OCI-LY1 (cell line): ENCODE data around the gene DIDO1.

Experiments used
- H2AFZ ChIP-seq: fragments of 200-600 bp; sonication (generic), shearing (Covaris generic); 2 replicates; pipeline ENCODE4 v1.6.0; 2014; ENCODE audit warnings: antibody characterized with exemption, mild to moderate bottlenecking, low read length
- H3F3A ChIP-seq: fragments of 200-600 bp; sonication (generic), shearing (Covaris generic); 2 replicates; pipeline ENCODE4 v1.6.0; 2014; ENCODE audit warnings: mild to moderate bottlenecking, antibody characterized with exemption, low read length, moderate library complexity; ENCODE audit not compliant: insufficient read depth
- H3K27ac ChIP-seq: fragments of 200-600 bp; sonication (generic); 2 replicates; pipeline ENCODE4 v1.5.1; 2014; ENCODE audit warnings: low read length, mixed run types, mild to moderate bottlenecking, low read depth; ENCODE audit not compliant: poor library complexity, severe bottlenecking
- H3K27me3 ChIP-seq: fragments of 200-600 bp; sonication (generic); 2 replicates; pipeline ENCODE4 v1.6.0; 2014; ENCODE audit warnings: antibody characterized with exemption, mild to moderate bottlenecking, low read length, moderate library complexity; ENCODE audit not compliant: insufficient read depth
- H3K36me3 ChIP-seq: fragments of 200-600 bp; sonication (generic); 2 replicates; pipeline ENCODE4 v1.6.1; 2014; ENCODE audit warnings: mild to moderate bottlenecking, antibody characterized with exemption, low read length, moderate library complexity, mixed read lengths; ENCODE audit not compliant: insufficient read depth
- H3K4me1 ChIP-seq: fragments of 200-600 bp; sonication (generic); 2 replicates; pipeline ENCODE4 v1.5.1; 2014; ENCODE audit warnings: mild to moderate bottlenecking, low read length, moderate library complexity; ENCODE audit not compliant: insufficient read depth, severe bottlenecking
- H3K4me2 ChIP-seq: fragments of 200-600 bp; sonication (generic), shearing (Covaris generic); 2 replicates; pipeline ENCODE4 v1.6.1; 2014; ENCODE audit warnings: low read length
- H3K4me3 ChIP-seq: fragments of 200-600 bp; sonication (generic); 2 replicates; pipeline ENCODE4 v1.5.1; 2014; ENCODE audit warnings: low read length, low read depth, mild to moderate bottlenecking, mixed read lengths; ENCODE audit not compliant: poor library complexity, severe bottlenecking
- H3K79me2 ChIP-seq: fragments of 200-600 bp; shearing (Covaris generic); 2 replicates; pipeline ENCODE4 v1.6.1; 2016; ENCODE audit warnings: mixed run types, low read length, mixed read lengths; ENCODE audit not compliant: insufficient read depth
- H3K9ac ChIP-seq: fragments of 200-600 bp; sonication (generic), shearing (Covaris generic); 2 replicates; pipeline ENCODE4 v1.6.1; 2014; ENCODE audit warnings: mild to moderate bottlenecking, low read length, mixed read lengths
- H3K9me2 ChIP-seq: fragments of 200-600 bp; sonication (generic), shearing (Covaris generic); 2 replicates; pipeline ENCODE4 v1.6.1; 2014; ENCODE audit warnings: low read depth, mild to moderate bottlenecking, low read length, mixed read lengths
- H3K9me3 ChIP-seq: fragments of 200-600 bp; shearing (Covaris generic); 2 replicates; pipeline ENCODE4 v1.6.1; 2014; ENCODE audit warnings: low read length, mixed read lengths
- H4K20me1 ChIP-seq: fragments of 200-600 bp; sonication (generic), shearing (Covaris generic); 2 replicates; pipeline ENCODE4 v1.6.0; 2016; ENCODE audit warnings: mild to moderate bottlenecking, low read length; ENCODE audit not compliant: insufficient read depth
- CTCF ChIP-seq: fragments of 200-600 bp; sonication (generic), shearing (Covaris generic); IDR thresholded peaks from 2 replicates; pipeline ENCODE4 v1.5.1; 2017; ENCODE audit warnings: mild to moderate bottlenecking, antibody characterized with exemption, low read length, moderate library complexity, mixed read lengths
- EZH2 ChIP-seq: fragments of 200-600 bp; sonication (generic), shearing (Covaris generic); IDR thresholded peaks from 2 replicates; pipeline ENCODE4 v1.8.0; 2017; ENCODE audit warnings: borderline replicate concordance, mixed run types, mild to moderate bottlenecking, antibody characterized with exemption, low read length, moderate library complexity, mixed read lengths

Gene DIDO1

GRCh38 chr20:62901891-62902290 lies 24.4 kb downstream of the DIDO1 start:
- Histone ChIP-seq H3K9ac (no peak overlapping the region), H3K36me3 (peaks cover 66% of the 10 kb centered on the region), H3K79me2 (no peaks in the 10 kb centered on the region), H3F3A (0 out of 2 replicates have a peak, but pooled peaks cover 3% of the 10 kb centered on the region), H3K9me2 (no peaks in the 10 kb centered on the region), H3K27ac (peak overlapping the region; percentile 68), H2AFZ (no peak overlapping the region), H3K4me1 (peaks cover 26% of the 10 kb centered on the region), H3K27me3 (no peaks in the 10 kb centered on the region), H4K20me1 (no peaks in the 10 kb centered on the region), H3K4me3 (no peak overlapping the region), H3K4me2 (no peak overlapping the region), H3K9me3 (no peaks in the 10 kb centered on the region)
- no peak for TF ChIP-seq CTCF
- TF ChIP-seq EZH2 = no peak

- Histone ChIP-seq H3F3A (0 out of 2 replicates have a peak, but pooled peaks cover 3% of the 10 kb centered on the region), H4K20me1 (no peaks in the 10 kb centered on the region), H3K4me2 (peak overlapping the region; percentile 47)
These were observed 25.4 kb downstream of the DIDO1 start for GRCh38 chr20:62900692-62901584.

GRCh38 chr20:62900052-62900691 lies 26.1 kb downstream of the DIDO1 start:
- TF ChIP-seq EZH2 (no peak), CTCF (peak; percentile 74)
- Histone ChIP-seq H3K4me1 (peaks cover 26% of the 10 kb centered on the region), H3K79me2 (no peaks in the 10 kb centered on the region), H2AFZ (no peak overlapping the region), H3F3A (0 out of 2 replicates have a peak, but pooled peaks cover 3% of the 10 kb centered on the region), H3K4me3 (peak overlapping the region; percentile 9), H3K36me3 (peaks cover 66% of the 10 kb centered on the region), H3K9me3 (no peaks in the 10 kb centered on the region), H3K9me2 (no peaks in the 10 kb centered on the region), H4K20me1 (no peaks in the 10 kb centered on the region), H3K27ac (peak overlapping the region; percentile 68), H3K27me3 (no peaks in the 10 kb centered on the region), H3K4me2 (peak overlapping the region; percentile 47; the same call in 1 of the 2 replicates), H3K9ac (no peak overlapping the region; the same call in 1 of the 2 replicates)

More at GRCh38 chr20:62900692-62901584, 25.4 kb downstream of the DIDO1 start:
- no peak overlapping the region for H2AFZ ChIP-seq
- H3K4me1 ChIP-seq = peaks cover 26% of the 10 kb centered on the region
- H3K9me2 ChIP-seq = no peaks in the 10 kb centered on the region
- H3K9ac ChIP-seq = no peak overlapping the region; the same call in 1 of the 2 replicates
- no peaks in the 10 kb centered on the region for H3K27me3 ChIP-seq
- H3K36me3 ChIP-seq = peaks cover 66% of the 10 kb centered on the region
- peak overlapping the region; percentile 68 for H3K27ac ChIP-seq
- peak overlapping the region; percentile 9 for H3K4me3 ChIP-seq
- no peak for TF ChIP-seq CTCF
- no peak for TF ChIP-seq EZH2
- no peaks in the 10 kb centered on the region for H3K9me3 ChIP-seq
- H3K79me2 ChIP-seq = no peaks in the 10 kb centered on the region
